NT2/D1 (cell line): ENCODE measurements around the gene STX8.
"Not testable (repeated sequence)": the region's sequence is repeated elsewhere in the genome, so short reads cannot be mapped to it uniquely, and the experiment has no call there.

Experiments used
- SUZ12 ChIP-seq: IDR thresholded peaks from 2 replicates; pipeline ENCODE4 v1.6.1; 2011; ENCODE audit not compliant: insufficient read length, insufficient read depth; ENCODE audit errors: extremely low read depth
- YY1 ChIP-seq: IDR thresholded peaks from 2 replicates; pipeline ENCODE4 v1.6.1; 2011; ENCODE audit not compliant: insufficient read length, insufficient read depth
- ZNF274 ChIP-seq: IDR thresholded peaks from 2 replicates; pipeline ENCODE4 v1.6.1; 2011; ENCODE audit warnings: mild to moderate bottlenecking, low read depth, low read length

DNA sequence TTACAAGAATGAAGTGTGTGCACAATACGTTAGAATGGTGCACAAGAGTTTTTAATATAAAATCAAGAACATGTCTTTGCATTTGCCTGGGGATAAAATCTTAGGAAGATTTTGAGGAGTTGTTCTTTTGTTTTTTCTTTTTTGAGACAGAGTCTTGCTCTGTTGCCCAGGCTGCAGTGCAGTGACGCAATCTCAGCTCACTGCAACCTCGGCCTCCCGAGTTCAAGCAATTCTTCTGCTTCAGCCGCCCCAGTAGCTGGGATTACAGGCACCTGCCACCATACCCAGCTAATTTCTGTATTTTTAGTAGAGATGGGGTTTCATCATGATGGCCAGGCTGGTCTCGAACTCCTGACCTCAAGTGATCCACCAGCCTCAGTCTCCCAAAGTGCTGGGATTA lies 128.3 kb downstream of the STX8 start:
- TF ChIP-seq ZNF274, YY1, SUZ12: not testable (repeated sequence)
